ENCODE measurements around the gene RTL10.

DNA sequence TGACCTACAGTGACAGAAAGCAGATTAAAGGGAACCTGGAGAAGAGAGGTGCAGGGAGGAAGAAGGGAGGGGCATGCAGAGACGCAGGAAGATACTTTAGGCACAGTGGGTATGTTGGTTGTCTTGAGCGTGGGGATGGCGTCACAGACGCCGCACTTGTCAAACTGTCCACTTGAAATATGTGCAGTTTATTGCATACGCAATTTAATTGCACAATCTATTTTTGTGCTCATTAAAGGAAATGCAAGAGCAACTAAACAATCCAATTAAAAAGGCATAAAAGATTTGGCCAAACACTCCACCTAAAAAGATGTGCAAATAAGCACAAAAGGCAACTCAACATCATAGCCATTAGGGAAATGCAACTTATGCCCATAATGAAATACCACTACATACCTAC lies 16.8 kb downstream of the RTL10 start:
- TF ChIP-seq, protein P1, sequence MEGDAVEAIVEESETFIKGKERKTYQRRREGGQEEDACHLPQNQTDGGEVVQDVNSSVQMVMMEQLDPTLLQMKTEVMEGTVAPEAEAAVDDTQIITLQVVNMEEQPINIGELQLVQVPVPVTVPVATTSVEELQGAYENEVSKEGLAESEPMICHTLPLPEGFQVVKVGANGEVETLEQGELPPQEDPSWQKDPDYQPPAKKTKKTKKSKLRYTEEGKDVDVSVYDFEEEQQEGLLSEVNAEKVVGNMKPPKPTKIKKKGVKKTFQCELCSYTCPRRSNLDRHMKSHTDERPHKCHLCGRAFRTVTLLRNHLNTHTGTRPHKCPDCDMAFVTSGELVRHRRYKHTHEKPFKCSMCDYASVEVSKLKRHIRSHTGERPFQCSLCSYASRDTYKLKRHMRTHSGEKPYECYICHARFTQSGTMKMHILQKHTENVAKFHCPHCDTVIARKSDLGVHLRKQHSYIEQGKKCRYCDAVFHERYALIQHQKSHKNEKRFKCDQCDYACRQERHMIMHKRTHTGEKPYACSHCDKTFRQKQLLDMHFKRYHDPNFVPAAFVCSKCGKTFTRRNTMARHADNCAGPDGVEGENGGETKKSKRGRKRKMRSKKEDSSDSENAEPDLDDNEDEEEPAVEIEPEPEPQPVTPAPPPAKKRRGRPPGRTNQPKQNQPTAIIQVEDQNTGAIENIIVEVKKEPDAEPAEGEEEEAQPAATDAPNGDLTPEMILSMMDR (IDR thresholded peaks at IDR 0.05; ENCODE audit: poor library complexity): no peak
- TF ChIP-seq EZH2 (IDR thresholded peaks at IDR 0.05; ENCODE audit: borderline replicate concordance): no peak
